Measurements from ENCODE around the gene ARMH4.

DNA sequence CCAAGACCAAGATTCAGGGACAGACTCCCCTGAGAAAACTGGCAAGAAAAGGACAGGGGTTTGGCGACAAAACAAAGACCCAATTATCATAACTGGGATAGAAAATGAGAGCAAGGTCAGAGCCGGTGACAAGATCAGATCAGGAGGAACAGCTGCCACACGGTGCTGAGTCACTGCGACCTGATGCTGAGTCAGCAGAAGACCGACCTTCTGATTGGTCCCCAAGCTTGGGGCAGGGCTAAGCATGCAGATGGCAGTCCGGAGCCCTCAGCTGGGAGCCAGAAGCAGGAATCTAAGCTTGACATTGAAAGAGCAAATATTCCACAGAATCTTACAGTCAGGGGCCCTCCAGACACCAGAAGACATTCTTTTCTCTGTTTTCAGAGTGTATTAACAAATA, 19.1 kb upstream of the ARMH4 start:
- TF ChIP-seq, protein P1, sequence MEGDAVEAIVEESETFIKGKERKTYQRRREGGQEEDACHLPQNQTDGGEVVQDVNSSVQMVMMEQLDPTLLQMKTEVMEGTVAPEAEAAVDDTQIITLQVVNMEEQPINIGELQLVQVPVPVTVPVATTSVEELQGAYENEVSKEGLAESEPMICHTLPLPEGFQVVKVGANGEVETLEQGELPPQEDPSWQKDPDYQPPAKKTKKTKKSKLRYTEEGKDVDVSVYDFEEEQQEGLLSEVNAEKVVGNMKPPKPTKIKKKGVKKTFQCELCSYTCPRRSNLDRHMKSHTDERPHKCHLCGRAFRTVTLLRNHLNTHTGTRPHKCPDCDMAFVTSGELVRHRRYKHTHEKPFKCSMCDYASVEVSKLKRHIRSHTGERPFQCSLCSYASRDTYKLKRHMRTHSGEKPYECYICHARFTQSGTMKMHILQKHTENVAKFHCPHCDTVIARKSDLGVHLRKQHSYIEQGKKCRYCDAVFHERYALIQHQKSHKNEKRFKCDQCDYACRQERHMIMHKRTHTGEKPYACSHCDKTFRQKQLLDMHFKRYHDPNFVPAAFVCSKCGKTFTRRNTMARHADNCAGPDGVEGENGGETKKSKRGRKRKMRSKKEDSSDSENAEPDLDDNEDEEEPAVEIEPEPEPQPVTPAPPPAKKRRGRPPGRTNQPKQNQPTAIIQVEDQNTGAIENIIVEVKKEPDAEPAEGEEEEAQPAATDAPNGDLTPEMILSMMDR (IDR thresholded peaks at IDR 0.05): no peak
- TF ChIP-seq POLR2AphosphoS5 (IDR thresholded peaks at IDR 0.05; ENCODE audit: low read depth, low read length) (no peak), SIN3A (IDR thresholded peaks at IDR 0.05; ENCODE audit: borderline replicate concordance, insufficient read depth, low read depth, low read length) (no peak), TCF7L2 (IDR thresholded peaks at IDR 0.05; ENCODE audit: low read depth, low read length) (no peak)
- TF ChIP-seq, protein P2, sequence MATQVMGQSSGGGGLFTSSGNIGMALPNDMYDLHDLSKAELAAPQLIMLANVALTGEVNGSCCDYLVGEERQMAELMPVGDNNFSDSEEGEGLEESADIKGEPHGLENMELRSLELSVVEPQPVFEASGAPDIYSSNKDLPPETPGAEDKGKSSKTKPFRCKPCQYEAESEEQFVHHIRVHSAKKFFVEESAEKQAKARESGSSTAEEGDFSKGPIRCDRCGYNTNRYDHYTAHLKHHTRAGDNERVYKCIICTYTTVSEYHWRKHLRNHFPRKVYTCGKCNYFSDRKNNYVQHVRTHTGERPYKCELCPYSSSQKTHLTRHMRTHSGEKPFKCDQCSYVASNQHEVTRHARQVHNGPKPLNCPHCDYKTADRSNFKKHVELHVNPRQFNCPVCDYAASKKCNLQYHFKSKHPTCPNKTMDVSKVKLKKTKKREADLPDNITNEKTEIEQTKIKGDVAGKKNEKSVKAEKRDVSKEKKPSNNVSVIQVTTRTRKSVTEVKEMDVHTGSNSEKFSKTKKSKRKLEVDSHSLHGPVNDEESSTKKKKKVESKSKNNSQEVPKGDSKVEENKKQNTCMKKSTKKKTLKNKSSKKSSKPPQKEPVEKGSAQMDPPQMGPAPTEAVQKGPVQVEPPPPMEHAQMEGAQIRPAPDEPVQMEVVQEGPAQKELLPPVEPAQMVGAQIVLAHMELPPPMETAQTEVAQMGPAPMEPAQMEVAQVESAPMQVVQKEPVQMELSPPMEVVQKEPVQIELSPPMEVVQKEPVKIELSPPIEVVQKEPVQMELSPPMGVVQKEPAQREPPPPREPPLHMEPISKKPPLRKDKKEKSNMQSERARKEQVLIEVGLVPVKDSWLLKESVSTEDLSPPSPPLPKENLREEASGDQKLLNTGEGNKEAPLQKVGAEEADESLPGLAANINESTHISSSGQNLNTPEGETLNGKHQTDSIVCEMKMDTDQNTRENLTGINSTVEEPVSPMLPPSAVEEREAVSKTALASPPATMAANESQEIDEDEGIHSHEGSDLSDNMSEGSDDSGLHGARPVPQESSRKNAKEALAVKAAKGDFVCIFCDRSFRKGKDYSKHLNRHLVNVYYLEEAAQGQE (IDR thresholded peaks at IDR 0.05; ENCODE audit: insufficient read depth in 1 of 2, low read depth in 2 of 2, low read length in 1 of 2): no peak

Measured in Panc1 (cell line).